ENCODE data around the gene TNFAIP2. TPM values are rescaled to one million over a fixed set of nuclear protein-coding genes. Genes with fewer than 3 reads are reported as not detected.
"Not testable (repeated sequence)": the region's sequence is repeated elsewhere in the genome, so short reads cannot be mapped to it uniquely, and the experiment has no call there.

TNFAIP2 gene
- total RNA-seq, 6 experiments from 2014 or later, result 23.2 to 122 (median 32.6) TPM

- intact Hi-C loops (cut with DNase I), result no loop called here
- peaks cover 0 to 56% (median 20%) of the 10 kb centered on the region in 4 donors for H3K4me1 ChIP-seq
These were observed 5.1 kb upstream of the TNFAIP2 start for GRCh38 chr14:103118018-103118662.

GRCh38 chr14:103118663-103119404, 4.4 kb upstream of the TNFAIP2 start:
- intact Hi-C loops (cut with DNase I), result no loop called here
- no peak overlapping the region for H3K4me3 ChIP-seq
- H3K9me3 ChIP-seq, result no peaks in the 10 kb centered on the region
- H3K4me1 ChIP-seq, result peaks cover 0 to 58% (median 19%) of the 10 kb centered on the region in 4 donors
- H3K27ac ChIP-seq, result peak overlapping the region; percentile 31 to 60 (median 35)
- WGBS (ENCODE audit: insufficient coverage, low coverage, low lambda C conversion rate, missing lambda C conversion rate), result 52% methylated on average over 3 of the region's 9 CpGs
- TF ChIP-seq CTCF (IDR thresholded peaks at IDR 0.05), result no peak
- TF ChIP-seq POLR2A (IDR thresholded peaks at IDR 0.05), result no peak
- H3K27me3 ChIP-seq, result no peaks in the 10 kb centered on the region
- DNase-seq (peak; percentile 79 to 90 (median 84)), ATAC-seq (peak; percentile 2 to 12 (median 7))
- H3K36me3 ChIP-seq, result no peaks in the 10 kb centered on the region

More at GRCh38 chr14:103118018-103118662, 5.1 kb upstream of the TNFAIP2 start:
- ATAC-seq, result peak; percentile 10 to 30 (median 19)
- WGBS (ENCODE audit: insufficient coverage, low coverage, low lambda C conversion rate, missing lambda C conversion rate), result 0% methylated on average over 5 of the region's 10 CpGs
- no peaks in the 10 kb centered on the region for H3K36me3 ChIP-seq
- H3K27ac ChIP-seq, result peak overlapping the region; percentile 31 to 60 (median 35)
- H3K27me3 ChIP-seq, result no peaks in the 10 kb centered on the region
- DNase-seq, result peak; percentile 73 to 85 (median 85)
- no peak overlapping the region for H3K4me3 ChIP-seq
- no peaks in the 10 kb centered on the region for H3K9me3 ChIP-seq
- TF ChIP-seq CTCF (IDR thresholded peaks at IDR 0.05) (no peak), POLR2A (IDR thresholded peaks at IDR 0.05) (no peak)

GRCh38 chr14:103119527-103119926, 3.7 kb upstream of the TNFAIP2 start:
- H3K27me3 ChIP-seq; H3K36me3 ChIP-seq; ATAC-seq; intact Hi-C loops (cut with DNase I); H3K4me3 ChIP-seq; H3K9me3 ChIP-seq; DNase-seq: not testable (repeated sequence)
- 84% methylated on average over 4 of the region's 8 CpGs for WGBS (ENCODE audit: insufficient coverage, low coverage, low lambda C conversion rate, missing lambda C conversion rate)
- Histone ChIP-seq H3K27ac (peak overlapping the region in 2 of 3 donors; percentile 18 to 68), H3K4me1 (peaks cover 0 to 53% (median 17%) of the 10 kb centered on the region in 4 donors)

- Histone ChIP-seq H3K4me3 (peak overlapping the region in 1 of 3 donors; percentile 9), H3K27me3 (no peaks in the 10 kb centered on the region), H3K9me3 (no peaks in the 10 kb centered on the region), H3K36me3 (no peaks in the 10 kb centered on the region), H3K27ac (peak overlapping the region; percentile 43 to 94 (median 68)), H3K4me1 (peaks cover 0 to 50% (median 20%) of the 10 kb centered on the region in 4 donors)
- peak; percentile 38 to 48 (median 44) for ATAC-seq
- WGBS (ENCODE audit: insufficient coverage, low coverage, low lambda C conversion rate, missing lambda C conversion rate), result no CpG with 5 or more reads among the region's 18 CpGs
- peak; percentile 75 to 83 (median 76) for DNase-seq
- TF ChIP-seq CTCF (IDR thresholded peaks at IDR 0.05), result no peak
- peak; percentile 36 for TF ChIP-seq POLR2A (IDR thresholded peaks at IDR 0.05)
- intact Hi-C loops (cut with DNase I), result no loop called here
These were observed 2.0 kb upstream of the TNFAIP2 start for GRCh38 chr14:103121121-103121845.

Data from right lobe of liver (tissue), 6 donors.